Measurements from ENCODE around the gene ACKR2. TPM values are rescaled to one million over a fixed set of nuclear protein-coding genes. Genes with fewer than 3 reads are reported as not detected.
A peak's percentile ranks its signal among the peaks of the same experiment; 100 is the strongest.
"Not testable (repeated sequence)": the region's sequence is repeated elsewhere in the genome, so short reads cannot be mapped to it uniquely, and the experiment has no call there.

Gene ACKR2
- total RNA-seq, 1 donor from 2014 or later, result 19.0 TPM

DNA sequence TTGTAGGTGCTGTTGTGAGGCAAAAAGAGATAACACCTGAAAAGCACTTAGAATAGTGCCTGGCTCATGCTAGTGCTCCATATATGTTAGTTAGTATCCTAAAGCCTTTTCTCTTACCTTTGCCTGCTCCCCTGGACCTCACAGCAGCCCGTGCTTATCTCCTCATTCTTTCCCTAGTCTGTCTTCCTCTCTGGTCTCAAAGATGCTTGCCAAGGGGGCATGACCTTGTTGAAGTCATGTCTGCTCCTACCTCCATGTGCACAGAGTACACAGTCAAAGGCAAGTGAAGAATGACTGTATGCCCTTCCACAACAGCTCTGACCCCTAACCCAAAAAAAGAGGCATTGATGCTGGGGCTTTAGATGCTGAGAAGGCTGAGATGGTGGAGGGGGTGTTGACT is 67.2 kb downstream of the ACKR2 start:
- intact Hi-C loops (cut with DNase I), result no loop called here
- DNase-seq (ENCODE audit: low spot score), result no peak

DNA sequence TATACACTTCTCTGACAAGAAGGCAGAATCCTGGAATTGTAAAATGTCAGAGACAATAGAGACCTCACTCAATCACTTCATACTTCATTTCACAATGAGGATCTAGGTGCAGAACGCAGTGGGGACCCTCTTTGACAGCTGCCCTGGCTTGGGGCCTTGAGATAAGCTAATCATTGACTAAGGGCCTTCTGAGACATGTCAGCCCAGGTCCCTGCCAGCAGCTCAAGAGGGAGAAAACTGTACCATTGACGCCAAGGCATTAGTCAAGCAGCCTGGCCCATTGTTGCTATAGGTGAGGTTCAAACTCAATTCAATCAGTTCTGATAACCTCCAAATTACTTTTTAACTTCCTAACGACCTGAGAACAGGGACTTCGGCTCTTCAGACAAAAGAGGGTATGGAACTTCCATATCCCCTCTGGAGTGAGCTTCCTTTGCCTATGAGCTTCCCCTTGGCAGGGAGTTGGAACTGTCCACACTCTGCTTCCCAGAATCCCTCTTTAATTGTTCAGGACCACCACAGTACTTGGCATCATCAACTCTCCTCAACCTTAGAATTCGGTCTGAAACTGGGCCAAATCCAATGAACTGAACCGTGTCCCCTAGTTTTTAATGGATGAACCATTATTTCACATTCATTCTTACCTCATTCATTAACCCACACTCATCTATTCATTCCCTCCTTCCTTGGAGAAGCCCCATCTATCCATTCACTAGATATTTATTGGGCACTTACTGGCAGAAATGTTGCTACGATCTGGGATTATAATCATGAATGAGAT is 67.9 kb downstream of the ACKR2 start:
- no peak for DNase-seq (ENCODE audit: low spot score)
- intact Hi-C loops (cut with DNase I), result no loop called here
- ATAC-seq, result no peak

More for the DNA sequence above, 67.2 kb downstream of the ACKR2 start:
- ATAC-seq, result no peak

DNA sequence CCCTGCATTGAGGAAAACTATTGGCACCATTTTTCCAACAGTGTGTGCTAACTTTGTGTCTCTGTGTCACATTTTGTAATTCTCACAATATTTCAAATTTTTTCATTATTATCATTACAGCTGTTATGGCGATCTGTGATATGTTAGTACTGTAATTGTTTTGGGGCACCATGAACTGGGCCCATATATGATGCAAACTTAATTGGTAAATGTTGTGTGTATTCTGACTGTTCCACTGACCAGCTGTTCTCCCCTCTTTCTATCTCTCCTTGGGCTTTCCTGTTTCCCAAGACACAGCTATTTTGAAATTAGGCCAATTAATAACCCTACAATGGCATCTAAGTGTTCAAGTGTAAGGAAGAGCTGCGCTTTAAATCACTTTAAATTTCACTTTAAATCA is 68.6 kb downstream of the ACKR2 start:
- intact Hi-C loops (cut with DNase I), result no loop called here
- ATAC-seq (no peak), DNase-seq (ENCODE audit: low spot score) (no peak)

GRCh38 chr3:42880183-42880582 is 70.9 kb downstream of the ACKR2 start:
- ATAC-seq (no peak), DNase-seq (ENCODE audit: low spot score) (no peak)
- intact Hi-C loops (cut with DNase I), result loop anchor here (5.0 to 10.0 kb wide), 3 partner anchors 45 to 1963 kb away; no protein-coding TSS in a partner anchor

DNA sequence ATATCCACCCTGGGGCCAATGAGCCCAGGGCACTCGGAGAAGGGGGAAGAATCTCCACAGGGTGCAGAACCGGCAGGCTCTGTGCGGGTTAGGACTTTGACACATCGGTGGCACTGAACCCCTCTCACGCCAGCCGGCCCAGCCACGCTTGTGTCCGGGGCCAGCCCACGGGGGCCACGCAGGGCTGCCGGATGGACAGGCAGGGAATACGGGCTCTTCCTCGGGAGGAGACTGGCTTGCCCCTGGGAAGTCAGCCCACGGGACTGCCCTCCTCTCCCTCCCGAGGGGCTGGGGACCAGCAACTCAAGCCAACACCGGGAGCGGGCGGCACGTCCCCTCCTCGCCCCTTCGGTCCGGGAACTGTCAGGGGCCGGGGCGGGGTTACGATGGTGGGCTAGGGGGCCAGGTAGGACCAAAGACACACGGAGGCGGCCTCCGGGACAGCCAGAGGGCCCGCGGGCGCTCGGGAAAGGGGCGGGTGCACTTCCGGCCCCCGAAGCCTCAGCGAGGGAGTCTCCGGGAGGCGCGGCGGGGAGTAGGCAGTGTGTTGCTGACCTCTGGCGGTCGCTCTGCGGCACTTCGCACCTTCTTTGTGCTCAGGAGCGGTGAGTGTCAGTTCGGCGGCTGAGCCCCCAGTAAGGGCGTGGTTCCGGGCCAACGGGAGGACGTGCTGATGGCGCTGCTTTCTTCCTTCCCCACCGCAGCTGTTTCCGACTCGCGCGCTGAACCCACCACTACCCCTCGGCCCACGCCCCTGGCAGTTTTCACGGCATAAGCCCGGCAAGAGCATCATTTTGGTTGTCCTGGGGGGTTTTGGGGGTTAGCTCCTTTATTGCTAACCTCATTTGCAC is 71.6 kb downstream of the ACKR2 start:
- DNase-seq (ENCODE audit: low spot score) (peak; percentile 90), ATAC-seq (peak; percentile 98)
- intact Hi-C loops (cut with DNase I), result loop anchor here (5.0 to 10.0 kb wide), 3 partner anchors 46 to 1964 kb away; no protein-coding TSS in a partner anchor

DNA sequence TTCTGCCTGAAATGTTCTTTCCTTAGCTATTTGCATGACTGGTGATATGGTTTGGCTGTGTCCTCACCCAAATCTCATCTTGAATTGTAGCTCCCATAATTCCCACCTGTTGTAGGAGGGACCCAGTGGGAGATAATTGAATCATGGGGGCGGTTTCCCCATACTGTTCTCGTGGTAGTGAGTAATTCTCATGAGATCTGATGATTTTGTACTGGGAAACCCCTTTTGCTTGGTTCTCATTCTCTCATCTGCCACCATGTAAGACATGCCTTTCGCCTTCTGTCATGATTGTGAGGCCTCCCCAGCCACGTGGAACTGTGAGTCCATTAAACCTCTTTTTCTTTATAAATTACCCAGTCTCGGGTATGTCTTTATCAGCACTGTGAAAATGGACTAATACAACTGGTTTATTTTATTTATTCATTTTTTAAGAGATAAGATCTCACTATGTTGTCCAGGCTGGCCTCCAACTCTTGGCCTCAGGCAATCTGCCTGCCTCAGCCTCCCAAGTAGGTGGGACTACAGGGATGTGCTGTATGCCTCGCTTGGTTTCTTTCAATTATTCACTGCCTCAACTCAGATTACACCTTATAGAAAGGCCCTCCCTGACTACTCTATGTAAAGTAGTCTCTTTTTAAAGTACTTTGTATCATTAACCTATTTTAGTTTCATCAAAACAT is 74.1 kb downstream of the ACKR2 start:
- not testable (repeated sequence) for ATAC-seq; DNase-seq (ENCODE audit: low spot score)
- intact Hi-C loops (cut with DNase I), result loop anchor here (5.0 to 10.0 kb wide), 3 partner anchors 49 to 1966 kb away; no protein-coding TSS in a partner anchor

DNA sequence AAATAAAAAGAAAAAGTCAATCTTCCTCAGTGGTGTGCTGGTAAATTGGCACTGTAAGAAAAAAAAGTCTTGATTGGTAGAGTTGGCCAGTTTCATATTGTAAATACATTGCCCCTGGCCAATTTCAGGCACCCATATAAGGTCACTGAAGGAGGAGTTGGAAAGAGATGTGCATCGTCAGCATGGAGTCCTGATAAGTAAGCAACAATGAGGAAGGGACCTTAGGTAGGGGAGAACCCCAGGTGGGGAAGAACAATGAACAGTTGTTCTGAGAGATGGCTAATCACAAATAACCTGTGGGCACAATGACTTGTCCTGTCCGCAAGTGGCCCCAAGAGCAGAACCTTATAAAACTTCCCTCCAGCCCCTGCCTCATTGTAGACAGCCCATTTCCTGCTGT is 75.1 kb downstream of the ACKR2 start:
- ATAC-seq (no peak), DNase-seq (ENCODE audit: low spot score) (no peak)
- intact Hi-C loops (cut with DNase I), result loop anchor here (5.0 to 10.0 kb wide), 3 partner anchors 50 to 1967 kb away; no protein-coding TSS in a partner anchor

DNA sequence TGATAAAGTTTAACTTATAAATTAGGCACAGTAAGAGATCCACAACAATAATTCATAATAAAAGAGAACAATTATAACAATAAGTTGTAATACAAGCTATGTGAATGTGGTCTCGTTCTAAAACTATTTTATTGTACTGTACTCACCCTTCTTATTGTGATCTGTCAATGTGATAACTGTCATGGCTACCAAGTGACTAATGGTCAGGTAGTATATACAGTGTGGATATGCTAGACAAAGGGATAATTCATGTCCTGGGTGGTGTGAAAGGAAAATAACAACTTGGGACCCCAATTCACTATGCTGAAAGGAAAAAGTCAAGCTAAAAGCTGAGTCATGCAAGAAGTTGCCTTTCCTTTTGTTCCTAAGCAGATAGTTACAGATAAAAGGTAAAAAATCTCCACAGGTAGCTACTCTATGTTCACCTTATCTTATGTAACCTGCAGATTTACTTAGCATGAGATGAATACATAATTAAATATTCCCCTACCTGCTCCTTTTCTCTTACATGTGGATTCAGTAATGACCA is 77.1 kb downstream of the ACKR2 start:
- DNase-seq (ENCODE audit: low spot score), result no peak

DNA sequence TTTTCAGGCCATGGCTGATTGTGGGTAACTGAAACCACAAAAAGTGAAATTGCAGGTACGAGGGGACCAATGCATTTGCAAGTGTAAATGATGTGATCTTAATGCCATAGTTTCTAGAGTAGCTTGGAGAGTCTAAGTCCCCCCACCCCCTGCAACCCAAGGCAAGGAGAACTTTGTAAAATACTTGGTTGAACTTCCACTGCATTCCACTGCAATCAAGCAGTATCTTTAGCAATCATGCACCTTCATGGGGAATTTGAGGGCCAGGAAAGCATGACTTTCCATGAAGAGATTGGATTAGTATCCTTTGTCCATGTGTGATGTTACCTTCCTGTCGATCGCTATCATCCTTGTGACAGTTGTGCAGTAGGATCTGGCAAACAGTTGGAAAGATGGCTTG is 77.8 kb downstream of the ACKR2 start:
- intact Hi-C loops (cut with DNase I), result loop anchor here (10.0 kb wide), 1 partner anchor 52 kb away; no protein-coding TSS in a partner anchor
- DNase-seq (ENCODE audit: low spot score), result no peak
- ATAC-seq, result no peak

More for the DNA sequence above, 77.1 kb downstream of the ACKR2 start:
- intact Hi-C loops (cut with DNase I), result loop anchor here (10.0 kb wide), 1 partner anchor 52 kb away; no protein-coding TSS in a partner anchor
- ATAC-seq, result no peak

GRCh38 chr3:42891042-42891441 is 81.8 kb downstream of the ACKR2 start:
- intact Hi-C loops (cut with DNase I), result no loop called here
- DNase-seq (ENCODE audit: low spot score) (no peak), ATAC-seq (no peak)

DNA sequence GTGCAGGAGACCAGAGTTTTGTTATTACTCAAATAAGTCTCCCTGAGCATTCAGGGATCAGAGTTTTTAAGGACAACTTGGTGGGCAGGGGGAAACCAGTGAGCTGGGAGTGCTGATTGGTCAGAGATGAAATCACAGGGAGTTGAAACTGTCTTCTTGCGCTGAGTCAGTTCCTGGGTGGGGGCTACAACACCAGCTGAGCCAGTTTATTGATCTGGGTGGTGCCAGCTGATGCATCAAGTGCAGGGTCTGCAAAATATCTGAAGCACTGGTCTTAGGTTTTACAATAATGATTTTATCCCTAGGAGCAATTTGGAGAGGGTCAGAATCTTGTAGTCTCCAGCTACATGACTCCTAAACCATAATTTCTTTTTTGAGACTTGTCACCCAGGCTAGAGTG is 82.9 kb downstream of the ACKR2 start:
- intact Hi-C loops (cut with DNase I), result no loop called here
- DNase-seq (ENCODE audit: low spot score) (no peak), ATAC-seq (no peak)

- intact Hi-C loops (cut with DNase I), result no loop called here
- ATAC-seq (no peak), DNase-seq (ENCODE audit: low spot score) (no peak)
Observed at GRCh38 chr3:42892807-42893206, 83.6 kb downstream of the ACKR2 start.

- ATAC-seq, result no peak
- intact Hi-C loops (cut with DNase I), result no loop called here
- no peak for DNase-seq (ENCODE audit: low spot score)
Observed at GRCh38 chr3:42894698-42895579, 85.7 kb downstream of the ACKR2 start.

DNA sequence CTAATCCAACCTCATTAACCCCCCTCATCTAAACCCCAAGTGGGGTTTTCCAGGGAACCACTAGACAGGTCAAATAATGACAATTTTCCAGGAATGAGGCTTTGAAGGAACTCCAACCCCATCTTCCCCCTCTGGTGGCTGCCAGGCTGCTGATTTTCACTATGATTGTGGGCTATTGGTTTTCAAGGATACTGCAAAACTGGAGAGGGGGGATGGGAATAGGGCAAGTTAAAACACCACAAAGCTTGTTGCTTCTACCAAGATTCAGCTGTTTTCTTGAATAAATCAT is 86.3 kb downstream of the ACKR2 start:
- intact Hi-C loops (cut with DNase I), result no loop called here
- no peak for ATAC-seq
- no peak for DNase-seq (ENCODE audit: low spot score)

GRCh38 chr3:42898896-42899675 is 89.8 kb downstream of the ACKR2 start:
- no peak for DNase-seq (ENCODE audit: low spot score)
- intact Hi-C loops (cut with DNase I), result no loop called here
- ATAC-seq, result no peak

GRCh38 chr3:42900226-42901072 is 91.2 kb downstream of the ACKR2 start:
- no peak for DNase-seq (ENCODE audit: low spot score)
- intact Hi-C loops (cut with DNase I), result no loop called here
- no peak for ATAC-seq

GRCh38 chr3:42901073-42901415 is 91.8 kb downstream of the ACKR2 start:
- no peak for ATAC-seq
- no peak for DNase-seq (ENCODE audit: low spot score)
- intact Hi-C loops (cut with DNase I), result no loop called here

All from sciatic nerve (tissue), 2 donors.